ENCODE measurements around the gene DNAJC1. TPM values are rescaled to one million over a fixed set of nuclear protein-coding genes. Genes with fewer than 3 reads are reported as not detected.

The DNAJC1 gene
- total RNA-seq, 1 donor from 2014 or later, result 14.1 TPM

GRCh38 chr10:21751341-21752310 lies 251.9 kb downstream of the DNAJC1 start:
- intact Hi-C loops (cut with micrococcal nuclease), result no loop called here
- DNase-seq, result no peak
- no peak for ATAC-seq

GRCh38 chr10:21750424-21750823 lies 253.1 kb downstream of the DNAJC1 start:
- DNase-seq (no peak), ATAC-seq (no peak)
- intact Hi-C loops (cut with micrococcal nuclease), result no loop called here

- intact Hi-C loops (cut with micrococcal nuclease), result no loop called here
- DNase-seq, result no peak
- no peak for ATAC-seq
Measured at GRCh38 chr10:21749788-21750187, 253.7 kb downstream of the DNAJC1 start.

- intact Hi-C loops (cut with micrococcal nuclease), result no loop called here
- ATAC-seq (no peak), DNase-seq (no peak)
Measured at GRCh38 chr10:21747809-21748208, 255.7 kb downstream of the DNAJC1 start.

- intact Hi-C loops (cut with micrococcal nuclease), result no loop called here
- DNase-seq (no peak), ATAC-seq (no peak)
Measured at GRCh38 chr10:21746118-21746517, 257.4 kb downstream of the DNAJC1 start.

- DNase-seq (no peak), ATAC-seq (no peak)
- intact Hi-C loops (cut with micrococcal nuclease), result no loop called here
Measured at GRCh38 chr10:21744223-21744622, 259.3 kb downstream of the DNAJC1 start.

- DNase-seq (no peak), ATAC-seq (no peak)
- intact Hi-C loops (cut with micrococcal nuclease), result no loop called here
Measured at GRCh38 chr10:21742740-21743412, 260.7 kb downstream of the DNAJC1 start.

- intact Hi-C loops (cut with micrococcal nuclease), result no loop called here
Measured at GRCh38 chr10:21740989-21741388, 262.5 kb downstream of the DNAJC1 start.

GRCh38 chr10:21737106-21737505 lies 266.4 kb downstream of the DNAJC1 start:
- ATAC-seq, result no peak
- intact Hi-C loops (cut with micrococcal nuclease), result loop anchor here (10.0 kb wide), 1 partner anchor 662 kb away; no protein-coding TSS in a partner anchor

More at GRCh38 chr10:21740989-21741388, 262.5 kb downstream of the DNAJC1 start:
- ATAC-seq, result no peak
- DNase-seq, result no peak

GRCh38 chr10:21733710-21734109 lies 269.8 kb downstream of the DNAJC1 start:
- ATAC-seq, result no peak
- intact Hi-C loops (cut with micrococcal nuclease), result loop anchor here (5.0 to 10.0 kb wide), 3 partner anchors 236 to 659 kb away; no protein-coding TSS in a partner anchor
- DNase-seq, result no peak

More at GRCh38 chr10:21737106-21737505, 266.4 kb downstream of the DNAJC1 start:
- no peak for DNase-seq

GRCh38 chr10:21732067-21732772 lies 271.3 kb downstream of the DNAJC1 start:
- intact Hi-C loops (cut with micrococcal nuclease), result loop anchor here (5.0 to 10.0 kb wide), 3 partner anchors 235 to 657 kb away; no protein-coding TSS in a partner anchor
- ATAC-seq (peak; percentile 95), DNase-seq (peak; percentile 70)

GRCh38 chr10:21728618-21729017 lies 274.9 kb downstream of the DNAJC1 start:
- no peak for ATAC-seq
- intact Hi-C loops (cut with micrococcal nuclease), result no loop called here
- no peak for DNase-seq

GRCh38 chr10:21727452-21728168 lies 275.9 kb downstream of the DNAJC1 start:
- DNase-seq (no peak), ATAC-seq (no peak)
- intact Hi-C loops (cut with micrococcal nuclease), result no loop called here

- intact Hi-C loops (cut with micrococcal nuclease), result no loop called here
- ATAC-seq, result no peak
- no peak for DNase-seq
Measured at GRCh38 chr10:21726601-21727225, 276.8 kb downstream of the DNAJC1 start.

GRCh38 chr10:21724687-21725367 lies 278.7 kb downstream of the DNAJC1 start:
- peak; percentile 78 for DNase-seq
- intact Hi-C loops (cut with micrococcal nuclease), result no loop called here
- ATAC-seq, result peak; percentile 97

- intact Hi-C loops (cut with micrococcal nuclease), result no loop called here
Measured at GRCh38 chr10:21724020-21724589, 279.4 kb downstream of the DNAJC1 start.

GRCh38 chr10:21722209-21722608 lies 281.3 kb downstream of the DNAJC1 start:
- ATAC-seq, result no peak
- DNase-seq, result no peak
- intact Hi-C loops (cut with micrococcal nuclease), result no loop called here

More at GRCh38 chr10:21724020-21724589, 279.4 kb downstream of the DNAJC1 start:
- no peak for DNase-seq
- peak; percentile 28 for ATAC-seq
